Astrocyte (in vitro differentiated cells and primary cell): ENCODE results near the gene KCNG4. TPM values are rescaled to one million over a fixed set of nuclear protein-coding genes. Genes with fewer than 3 reads are reported as not detected.

Source experiments
- DNase-seq: peaks from one replicate; pipeline ENCODE4 v3.0.0-alpha.2; 2010; ENCODE audit warnings: low read depth
- FAIRE-seq: peaks from 2 replicates; lab custom pipeline; 2011; peaks lifted over from hg19 to GRCh38; lab: Jason Lieb, UNC
- H2AFZ ChIP-seq: 2 replicates; pipeline ENCODE4 v1.6.0; 2012; ENCODE audit warnings: low read depth, low read length, inconsistent platforms
- H3K27ac ChIP-seq: 2 replicates; pipeline ENCODE4 v1.5.1; 2011; ENCODE audit warnings: low read depth, low read length, inconsistent platforms
- H3K27me3 ChIP-seq: 2 replicates; pipeline ENCODE4 v1.6.0; 2011; ENCODE audit warnings: low read length, inconsistent platforms; ENCODE audit not compliant: insufficient read depth
- H3K36me3 ChIP-seq: 2 replicates; pipeline ENCODE4 v1.5.1; 2011; ENCODE audit warnings: low read length, inconsistent platforms; ENCODE audit not compliant: insufficient read depth
- H3K4me1 ChIP-seq: 2 replicates; pipeline ENCODE4 v1.5.1; 2011; ENCODE audit warnings: low read length, inconsistent platforms; ENCODE audit not compliant: insufficient read depth
- H3K4me2 ChIP-seq: 2 replicates; pipeline ENCODE4 v1.6.0; 2012; ENCODE audit warnings: low read length, inconsistent platforms
- H3K4me3 ChIP-seq: 2 replicates; pipeline ENCODE4 v1.5.1; 2011; ENCODE audit warnings: low read depth, mild to moderate bottlenecking, low read length, inconsistent platforms; ENCODE audit not compliant: insufficient read depth
- H3K79me2 ChIP-seq: 2 replicates; pipeline ENCODE4 v1.6.0; 2012; ENCODE audit warnings: mild to moderate bottlenecking, low read length, inconsistent platforms; ENCODE audit not compliant: insufficient read depth
- H3K9ac ChIP-seq: 2 replicates; pipeline ENCODE4 v1.6.0; 2012; ENCODE audit warnings: mild to moderate bottlenecking, low read length, inconsistent platforms
- H3K9me3 ChIP-seq: 2 replicates; pipeline ENCODE4 v1.5.1; 2012; ENCODE audit warnings: low read depth, mild to moderate bottlenecking, low read length, inconsistent platforms; ENCODE audit not compliant: insufficient read depth
- H4K20me1 ChIP-seq: 2 replicates; pipeline ENCODE4 v1.6.0; 2012; ENCODE audit warnings: low read length, inconsistent platforms; ENCODE audit not compliant: insufficient read depth
- H3K27ac Mint-ChIP-seq: one replicate; pipeline ENCODE4 v1.8.0; 2021; ENCODE audit warnings: mild to moderate bottlenecking, mixed read lengths; ENCODE audit not compliant: unreplicated experiment
- H3K27me3 Mint-ChIP-seq: one replicate; pipeline ENCODE4 v1.8.0; 2021; ENCODE audit warnings: low read depth, mixed read lengths; ENCODE audit not compliant: unreplicated experiment
- H3K36me3 Mint-ChIP-seq: one replicate; pipeline ENCODE4 v1.8.0; 2021; ENCODE audit warnings: low read depth, mixed read lengths; ENCODE audit not compliant: unreplicated experiment
- H3K4me1 Mint-ChIP-seq: one replicate; pipeline ENCODE4 v1.8.0; 2021; ENCODE audit warnings: low read depth, mixed read lengths; ENCODE audit not compliant: unreplicated experiment
- H3K4me3 Mint-ChIP-seq: one replicate; pipeline ENCODE4 v1.8.0; 2021; ENCODE audit warnings: mild to moderate bottlenecking, moderate library complexity, mixed read lengths; ENCODE audit not compliant: unreplicated experiment
- H3K9me3 Mint-ChIP-seq: one replicate; pipeline ENCODE4 v1.8.0; 2021; ENCODE audit warnings: mild to moderate bottlenecking, mixed read lengths; ENCODE audit not compliant: unreplicated experiment
- EZH2 ChIP-seq: IDR thresholded peaks from 2 replicates; pipeline ENCODE4 v1.6.1; 2012; ENCODE audit warnings: mild to moderate bottlenecking, low read length, inconsistent platforms; ENCODE audit not compliant: insufficient read depth
- total RNA-seq: library from RNA; stranded (reverse); gene quantifications from 2 replicates; pipeline ENCODE4 v1.2.1, GENCODE V29; 2021
- TF ChIP-seq, protein P1 (sequence below): IDR thresholded peaks from 2 replicates; pipeline ENCODE4 v1.5.1; 2011; ENCODE audit warnings: low read depth, mild to moderate bottlenecking, inconsistent platforms, low read length, moderate library complexity; ENCODE audit not compliant: insufficient read depth

The KCNG4 gene
- total RNA-seq, 1 donor from 2014 or later: not detected

- H3K4me3 Mint-ChIP-seq: no peak overlapping the region
- Histone ChIP-seq H3K4me3 (no peak overlapping the region), H3K36me3 (no peaks in the 10 kb centered on the region), H3K27ac (no peak overlapping the region), H3K9ac (no peak overlapping the region), H3K4me1 (no peaks in the 10 kb centered on the region), H4K20me1 (no peaks in the 10 kb centered on the region), H3K9me3 (no peaks in the 10 kb centered on the region), H3K27me3 (peaks cover 22% of the 10 kb centered on the region), H2AFZ (no peak overlapping the region), H3K79me2 (no peaks in the 10 kb centered on the region), H3K4me2 (no peak overlapping the region)
- DNase-seq (no peak), FAIRE-seq (no peak)
- no peak overlapping the region for H3K27ac Mint-ChIP-seq
- no peak for TF ChIP-seq EZH2
- TF ChIP-seq, protein P1, sequence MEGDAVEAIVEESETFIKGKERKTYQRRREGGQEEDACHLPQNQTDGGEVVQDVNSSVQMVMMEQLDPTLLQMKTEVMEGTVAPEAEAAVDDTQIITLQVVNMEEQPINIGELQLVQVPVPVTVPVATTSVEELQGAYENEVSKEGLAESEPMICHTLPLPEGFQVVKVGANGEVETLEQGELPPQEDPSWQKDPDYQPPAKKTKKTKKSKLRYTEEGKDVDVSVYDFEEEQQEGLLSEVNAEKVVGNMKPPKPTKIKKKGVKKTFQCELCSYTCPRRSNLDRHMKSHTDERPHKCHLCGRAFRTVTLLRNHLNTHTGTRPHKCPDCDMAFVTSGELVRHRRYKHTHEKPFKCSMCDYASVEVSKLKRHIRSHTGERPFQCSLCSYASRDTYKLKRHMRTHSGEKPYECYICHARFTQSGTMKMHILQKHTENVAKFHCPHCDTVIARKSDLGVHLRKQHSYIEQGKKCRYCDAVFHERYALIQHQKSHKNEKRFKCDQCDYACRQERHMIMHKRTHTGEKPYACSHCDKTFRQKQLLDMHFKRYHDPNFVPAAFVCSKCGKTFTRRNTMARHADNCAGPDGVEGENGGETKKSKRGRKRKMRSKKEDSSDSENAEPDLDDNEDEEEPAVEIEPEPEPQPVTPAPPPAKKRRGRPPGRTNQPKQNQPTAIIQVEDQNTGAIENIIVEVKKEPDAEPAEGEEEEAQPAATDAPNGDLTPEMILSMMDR: no peak
- peaks cover 5% of the 10 kb centered on the region for H3K36me3 Mint-ChIP-seq
- peaks cover 1% of the 10 kb centered on the region for H3K9me3 Mint-ChIP-seq
- H3K4me1 Mint-ChIP-seq: no peaks in the 10 kb centered on the region
- H3K27me3 Mint-ChIP-seq: peaks cover 64% of the 10 kb centered on the region
These were observed 557 bp downstream of the KCNG4 start for GRCh38 chr16:84239141-84239769.

- H3K4me2 ChIP-seq: no peak overlapping the region
These were observed 1.6 kb downstream of the KCNG4 start for GRCh38 chr16:84237994-84238750.

More at GRCh38 chr16:84237994-84238750, 1.6 kb downstream of the KCNG4 start:
- Histone ChIP-seq H4K20me1 (no peaks in the 10 kb centered on the region), H2AFZ (no peak overlapping the region), H3K9ac (no peak overlapping the region), H3K9me3 (no peaks in the 10 kb centered on the region), H3K36me3 (no peaks in the 10 kb centered on the region), H3K79me2 (no peaks in the 10 kb centered on the region), H3K27me3 (peaks cover 22% of the 10 kb centered on the region), H3K4me3 (no peak overlapping the region), H3K27ac (no peak overlapping the region), H3K4me1 (no peaks in the 10 kb centered on the region)
- FAIRE-seq: no peak
- no peak for TF ChIP-seq EZH2
- TF ChIP-seq, protein P1: no peak
- peaks cover 65% of the 10 kb centered on the region for H3K27me3 Mint-ChIP-seq
- H3K4me3 Mint-ChIP-seq: no peak overlapping the region
- no peaks in the 10 kb centered on the region for H3K9me3 Mint-ChIP-seq
- H3K36me3 Mint-ChIP-seq: peaks cover 4% of the 10 kb centered on the region
- H3K4me1 Mint-ChIP-seq: no peaks in the 10 kb centered on the region
- no peak for DNase-seq
- no peak overlapping the region for H3K27ac Mint-ChIP-seq
